KMS-11 (cell line): ENCODE data around the gene MCF2L.

Experiments used
- H2AFZ ChIP-seq: fragments of 200-600 bp; sonication (generic); 2 replicates; pipeline ENCODE4 v1.6.1; 2016; ENCODE audit warnings: antibody characterized with exemption, mixed run types, low read depth
- H3K27ac ChIP-seq: fragments of 200-600 bp; sonication (generic); 2 replicates; pipeline ENCODE4 v1.6.1; 2016; ENCODE audit warnings: mild to moderate bottlenecking, mixed run types
- H3K27me3 ChIP-seq: fragments of 200-600 bp; sonication (generic); 2 replicates; pipeline ENCODE4 v1.6.1; 2017; ENCODE audit warnings: mild to moderate bottlenecking, low read depth, mixed run types, moderate library complexity; ENCODE audit not compliant: insufficient read depth
- H3K36me3 ChIP-seq: fragments of 200-600 bp; sonication (generic); 2 replicates; pipeline ENCODE4 v1.6.1; 2017; ENCODE audit warnings: mild to moderate bottlenecking, mixed run types; ENCODE audit not compliant: insufficient read depth
- H3K4me1 ChIP-seq: fragments of 200-600 bp; sonication (generic); 2 replicates; pipeline ENCODE4 v1.6.1; 2016; ENCODE audit warnings: mild to moderate bottlenecking, low read depth, mixed run types; ENCODE audit not compliant: poor library complexity, severe bottlenecking
- H3K4me2 ChIP-seq: fragments of 200-600 bp; sonication (generic); 2 replicates; pipeline ENCODE4 v1.7.0; 2016; ENCODE audit warnings: mild to moderate bottlenecking, mixed run types
- H3K4me3 ChIP-seq: fragments of 200-600 bp; sonication (generic); IDR thresholded peaks from 2 replicates; pipeline ENCODE4 v1.6.1; 2017; ENCODE audit warnings: low read depth, low read length, mixed read lengths; ENCODE audit not compliant: insufficient read depth
- H3K79me2 ChIP-seq: fragments of 200-600 bp; sonication (generic); 2 replicates; pipeline ENCODE4 v1.6.1; 2016; ENCODE audit warnings: low read depth, mixed run types; ENCODE audit not compliant: insufficient read depth
- H3K9ac ChIP-seq: fragments of 200-600 bp; sonication (generic); 2 replicates; pipeline ENCODE4 v1.6.1; 2016; ENCODE audit warnings: mild to moderate bottlenecking, mixed run types
- H4K20me1 ChIP-seq: fragments of 200-600 bp; sonication (generic); 2 replicates; pipeline ENCODE4 v1.6.1; 2016; ENCODE audit warnings: mild to moderate bottlenecking, mixed run types; ENCODE audit not compliant: insufficient read depth
- CTCF ChIP-seq: fragments of 200-600 bp; sonication (generic); conservative IDR thresholded peaks from 2 replicates; pipeline ENCODE4 v1.6.1; 2017; ENCODE audit warnings: low read depth, mild to moderate bottlenecking, antibody characterized with exemption, low read length, moderate library complexity, mixed read lengths

Gene MCF2L

DNA sequence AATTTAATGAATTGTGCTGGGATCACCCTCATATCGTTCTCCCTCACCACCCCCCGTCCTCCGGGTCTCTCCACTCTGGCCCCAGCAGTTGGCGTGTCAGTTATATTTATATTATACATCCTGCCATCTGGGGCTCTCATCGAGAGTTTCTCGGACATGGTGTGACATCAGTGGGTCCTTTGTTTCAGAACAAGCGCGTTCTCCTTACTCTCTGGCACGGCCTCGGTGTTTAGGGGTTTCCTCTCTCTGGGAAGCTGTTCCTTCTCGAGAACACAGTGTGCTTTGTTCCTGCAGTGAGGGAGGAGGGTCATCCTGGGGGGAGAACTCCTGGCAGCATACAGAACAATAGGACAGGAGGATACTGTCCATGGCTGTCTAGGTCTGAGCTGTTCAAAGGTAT lies 9.8 kb upstream of the MCF2L start:
- H3K27ac ChIP-seq: no peak overlapping the region
- no peak overlapping the region for H2AFZ ChIP-seq
- H3K9ac ChIP-seq: no peak overlapping the region
- H3K79me2 ChIP-seq: no peaks in the 10 kb centered on the region
- TF ChIP-seq CTCF: no peak
- H3K27me3 ChIP-seq: no peaks in the 10 kb centered on the region
- H3K4me1 ChIP-seq: no peaks in the 10 kb centered on the region
- no peaks in the 10 kb centered on the region for H4K20me1 ChIP-seq
- no peak overlapping the region for H3K4me3 ChIP-seq
- no peak overlapping the region for H3K4me2 ChIP-seq
- no peaks in the 10 kb centered on the region for H3K36me3 ChIP-seq

- Histone ChIP-seq H3K79me2 (no peaks in the 10 kb centered on the region), H2AFZ (no peak overlapping the region), H3K27ac (no peak overlapping the region), H4K20me1 (no peaks in the 10 kb centered on the region), H3K27me3 (no peaks in the 10 kb centered on the region), H3K9ac (no peak overlapping the region), H3K4me2 (no peak overlapping the region), H3K36me3 (no peaks in the 10 kb centered on the region), H3K4me3 (no peak overlapping the region), H3K4me1 (no peaks in the 10 kb centered on the region)
- no peak for TF ChIP-seq CTCF
Observed at GRCh38 chr13:112959701-112960542, 9.1 kb upstream of the MCF2L start.

GRCh38 chr13:112960706-112961105 lies 8.3 kb upstream of the MCF2L start:
- Histone ChIP-seq H4K20me1 (no peaks in the 10 kb centered on the region), H3K9ac (no peak overlapping the region), H3K27me3 (no peaks in the 10 kb centered on the region), H3K79me2 (no peaks in the 10 kb centered on the region), H3K36me3 (no peaks in the 10 kb centered on the region), H3K4me1 (no peaks in the 10 kb centered on the region), H3K4me2 (no peak overlapping the region), H3K4me3 (no peak overlapping the region), H2AFZ (no peak overlapping the region), H3K27ac (no peak overlapping the region)
- no peak for TF ChIP-seq CTCF

DNA sequence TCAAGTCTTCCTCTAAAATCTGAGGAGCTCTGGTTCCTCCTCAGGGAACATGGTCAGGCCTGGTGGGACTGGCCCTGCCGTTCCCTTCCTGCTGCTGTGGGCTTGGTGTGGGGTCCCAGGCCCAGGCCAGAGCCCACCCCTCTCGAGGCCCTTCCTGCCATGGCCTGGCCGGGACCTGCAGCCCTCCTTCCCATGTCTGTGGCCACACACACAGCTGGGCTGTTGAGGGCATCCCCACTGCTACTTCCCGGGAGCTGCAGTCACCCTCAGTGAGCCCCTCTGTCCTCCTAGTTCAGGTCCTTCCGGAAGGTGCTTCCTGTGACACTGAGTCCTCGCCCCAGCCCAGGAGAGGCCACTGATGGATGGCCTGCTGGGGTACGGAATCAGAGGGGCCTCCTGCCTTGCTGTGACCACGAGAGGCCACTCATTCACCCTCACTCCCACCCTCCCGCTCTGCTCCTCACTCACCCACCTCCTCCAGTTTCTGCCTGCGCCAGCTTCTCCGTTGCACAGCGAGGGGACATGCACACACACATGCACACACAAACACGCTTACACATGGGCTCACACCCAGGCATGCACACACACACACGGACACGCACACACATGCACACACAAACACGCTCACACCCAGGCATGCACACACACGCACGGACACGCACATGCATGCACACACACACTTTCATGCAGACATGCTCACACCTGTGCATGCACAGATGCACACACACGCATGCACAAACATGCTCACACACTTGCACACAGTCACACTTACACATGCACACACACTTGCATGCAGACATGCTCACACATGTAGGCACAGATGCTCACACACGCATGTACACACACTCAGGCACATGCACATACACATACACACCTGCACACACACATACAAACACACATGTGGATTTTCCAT lies 7.3 kb upstream of the MCF2L start:
- Histone ChIP-seq H3K9ac (no peak overlapping the region), H3K4me1 (no peaks in the 10 kb centered on the region), H3K79me2 (no peaks in the 10 kb centered on the region), H4K20me1 (no peaks in the 10 kb centered on the region), H3K27me3 (no peaks in the 10 kb centered on the region), H3K27ac (no peak overlapping the region), H3K36me3 (no peaks in the 10 kb centered on the region), H3K4me3 (no peak overlapping the region), H2AFZ (no peak overlapping the region), H3K4me2 (no peak overlapping the region)
- TF ChIP-seq CTCF: no peak
